Trophoblast cell (in vitro differentiated cells and primary cell): ENCODE data around the gene ANKRD1.

Source experiments
- DNase-seq, 2 donors: peaks; one replicate each; pipeline ENCODE4 v3.0.0-alpha.2; 2016
- H2AFZ ChIP-seq: 2 replicates; pipeline ENCODE4 v1.6.1; 2013; ENCODE audit warnings: low read length, moderate library complexity, mild to moderate bottlenecking; ENCODE audit not compliant: insufficient read depth, poor library complexity
- H2AK5ac ChIP-seq: 2 replicates; pipeline ENCODE4 v1.6.1; 2013; ENCODE audit warnings: mild to moderate bottlenecking, low read length
- H2BK120ac ChIP-seq: 2 replicates; pipeline ENCODE4 v1.6.1; 2013; ENCODE audit warnings: low read length, mild to moderate bottlenecking, moderate library complexity; ENCODE audit not compliant: insufficient read depth, poor library complexity
- H2BK12ac ChIP-seq: 2 replicates; pipeline ENCODE4 v1.6.1; 2013; ENCODE audit warnings: mild to moderate bottlenecking, low read length, moderate library complexity
- H2BK5ac ChIP-seq: 2 replicates; pipeline ENCODE4 v1.6.1; 2013; ENCODE audit warnings: low read length, low read depth, moderate library complexity, mild to moderate bottlenecking; ENCODE audit not compliant: poor library complexity
- H3K14ac ChIP-seq: 2 replicates; pipeline ENCODE4 v1.6.1; 2013; ENCODE audit warnings: mild to moderate bottlenecking, low read length
- H3K18ac ChIP-seq: 2 replicates; pipeline ENCODE4 v1.6.1; 2013; ENCODE audit warnings: mild to moderate bottlenecking, low read length
- H3K23ac ChIP-seq: 2 replicates; pipeline ENCODE4 v1.6.1; 2013; ENCODE audit warnings: low read length
- H3K27ac ChIP-seq: 2 replicates; pipeline ENCODE4 v1.5.1; 2013; ENCODE audit warnings: low read depth, mild to moderate bottlenecking, inconsistent platforms, low read length, moderate library complexity
- H3K27me3 ChIP-seq: 2 replicates; pipeline ENCODE4 v1.6.1; 2013; ENCODE audit warnings: inconsistent platforms, mild to moderate bottlenecking, low read length, moderate library complexity; ENCODE audit not compliant: insufficient read depth
- H3K36me3 ChIP-seq, 2 experiments: 1 replicate in 1 of 2; 2 replicates in 1 of 2; pipeline ENCODE4 v1.6.1; 2013; ENCODE audit warnings: low read length in 2 of 2, mild to moderate bottlenecking in 2 of 2, moderate library complexity in 1 of 2; ENCODE audit not compliant: insufficient read depth in 2 of 2, control insufficient read depth in 1 of 2
- H3K4ac ChIP-seq: 2 replicates; pipeline ENCODE4 v1.6.1; 2013; ENCODE audit warnings: low read depth, mild to moderate bottlenecking, low read length, moderate library complexity
- H3K4me1 ChIP-seq, 2 experiments: 1 replicate in 1 of 2; 2 replicates in 1 of 2; pipeline ENCODE4 v1.6.1; 2013; ENCODE audit warnings: low read length in 2 of 2, mild to moderate bottlenecking in 2 of 2, moderate library complexity in 1 of 2; ENCODE audit not compliant: insufficient read depth in 2 of 2, control insufficient read depth in 1 of 2
- H3K4me2 ChIP-seq: 2 replicates; pipeline ENCODE4 v1.6.1; 2013; ENCODE audit warnings: inconsistent platforms, mild to moderate bottlenecking, low read length, moderate library complexity
- H3K4me3 ChIP-seq: 2 replicates; pipeline ENCODE4 v1.5.1; 2013; ENCODE audit warnings: mild to moderate bottlenecking, low read depth, low read length, inconsistent platforms
- H3K79me1 ChIP-seq: one replicate; pipeline ENCODE4 v1.6.1; 2013; ENCODE audit warnings: low read length
- H3K79me2 ChIP-seq: 2 replicates; pipeline ENCODE4 v1.6.1; 2013; ENCODE audit warnings: low read length, mild to moderate bottlenecking; ENCODE audit not compliant: control insufficient read depth, insufficient read depth, poor library complexity
- H3K9ac ChIP-seq: 2 replicates; pipeline ENCODE4 v1.6.1; 2013; ENCODE audit warnings: mild to moderate bottlenecking, low read length
- H3K9me3 ChIP-seq: 2 replicates; pipeline ENCODE4 v1.6.1; 2013; ENCODE audit warnings: low read depth, mild to moderate bottlenecking, control low read depth, inconsistent platforms, low read length; ENCODE audit not compliant: insufficient read depth
- H4K12ac ChIP-seq: 2 replicates; pipeline ENCODE4 v1.6.1; 2013; ENCODE audit warnings: low read depth, mild to moderate bottlenecking, low read length, moderate library complexity
- H4K8ac ChIP-seq: 2 replicates; pipeline ENCODE4 v1.6.1; 2013; ENCODE audit warnings: low read depth, mild to moderate bottlenecking, low read length, moderate library complexity
- H4K91ac ChIP-seq: one replicate; pipeline ENCODE4 v1.6.1; 2013; ENCODE audit warnings: low read depth, mild to moderate bottlenecking, low read length, moderate library complexity
- WGBS: extraction: QIAGEN DNeasy Blood & Tissue Kit; methylation state at CpG from one replicate; pipeline ENCODE4 v1.1.7; 2013; ENCODE audit warnings: missing lambda C conversion rate; ENCODE audit not compliant: insufficient read length, insufficient coverage; ENCODE audit errors: extremely low coverage; 5-methylcytosine and 5-hydroxymethylcytosine counted together

Gene ANKRD1

DNA sequence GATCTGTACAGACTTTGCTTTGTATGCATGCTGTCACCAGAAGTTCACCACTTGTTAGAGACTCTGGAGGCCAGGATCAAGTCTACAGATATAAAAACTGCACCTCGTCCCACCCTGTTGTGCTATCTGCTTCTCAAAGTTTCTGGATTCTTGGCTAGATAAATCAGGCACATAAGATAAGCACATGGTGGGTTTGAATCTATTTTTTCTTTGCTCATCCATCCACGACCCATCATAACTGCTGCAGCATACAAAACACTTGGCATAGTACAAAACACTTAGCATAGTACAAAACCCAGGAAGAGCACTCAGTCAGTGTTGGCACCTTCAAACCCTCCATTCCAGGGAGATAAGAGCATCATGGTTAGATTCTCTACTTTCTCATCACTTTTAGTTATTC, 42.4 kb upstream of the ANKRD1 start:
- Histone ChIP-seq H3K4me2 (no peak overlapping the region), H3K79me1 (peaks cover 4% of the 10 kb centered on the region), H3K27me3 (no peaks in the 10 kb centered on the region), H3K18ac (no peak overlapping the region), H3K4me1 (peaks cover 5 to 9% of the 10 kb centered on the region in 2 experiments), H2AFZ (no peak overlapping the region), H2BK120ac (no peak overlapping the region), H3K4me3 (no peak overlapping the region), H3K9me3 (no peaks in the 10 kb centered on the region), H4K12ac (no peak overlapping the region), H2BK5ac (no peak overlapping the region), H3K23ac (no peak overlapping the region), H2AK5ac (no peak overlapping the region), H3K27ac (no peak overlapping the region), H3K79me2 (no peaks in the 10 kb centered on the region), H3K14ac (no peak overlapping the region), H3K36me3 (no peaks in the 10 kb centered on the region), H4K8ac (no peak overlapping the region), H3K4ac (no peak overlapping the region), H3K9ac (no peak overlapping the region), H4K91ac (no peak overlapping the region), H2BK12ac (no peak overlapping the region)
- DNase-seq = no peak
- no CpG with 5 or more reads among the region's 2 CpGs for WGBS

DNA sequence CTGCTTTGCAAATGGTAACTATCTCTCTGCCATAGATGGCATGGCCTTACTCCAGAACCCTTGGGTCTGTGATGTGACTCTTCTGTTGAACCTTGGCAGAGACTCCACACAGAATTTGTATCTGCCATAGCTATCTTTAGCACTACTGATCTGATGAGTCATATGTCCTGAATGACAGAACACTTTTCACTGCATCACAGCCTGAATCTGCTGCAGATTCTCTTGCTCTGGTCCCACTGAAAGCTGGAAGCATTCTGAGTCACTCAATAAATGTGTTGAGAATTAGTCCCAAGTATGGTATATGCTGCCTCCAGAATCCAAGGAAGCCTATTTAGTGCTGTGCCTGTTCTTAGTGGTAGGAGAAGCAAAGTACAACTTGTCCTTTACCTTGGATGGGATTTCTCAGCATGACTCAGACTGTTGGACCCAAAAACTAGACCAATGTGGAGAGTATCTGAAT, 39.5 kb upstream of the ANKRD1 start:
- no peaks in the 10 kb centered on the region for H3K36me3 ChIP-seq
- H3K18ac ChIP-seq = no peak overlapping the region
- no peak overlapping the region for H4K12ac ChIP-seq
- peak overlapping the region; percentile 41 for H2BK12ac ChIP-seq
- no peak overlapping the region for H3K23ac ChIP-seq
- peaks cover under 1% of the 10 kb centered on the region for H3K9me3 ChIP-seq
- no peak overlapping the region for H2AFZ ChIP-seq
- no peak overlapping the region for H3K4me3 ChIP-seq
- H3K4ac ChIP-seq = no peak overlapping the region
- H3K4me1 ChIP-seq = peaks cover 5 to 9% of the 10 kb centered on the region in 2 experiments
- H2BK5ac ChIP-seq = no peak overlapping the region
- no peaks in the 10 kb centered on the region for H3K79me2 ChIP-seq
- no peak overlapping the region for H4K8ac ChIP-seq
- H3K4me2 ChIP-seq = peak overlapping the region; percentile 15
- no peak overlapping the region for H4K91ac ChIP-seq
- DNase-seq = peak; percentile 73 to 89
- no peak overlapping the region for H2AK5ac ChIP-seq
- peak overlapping the region; percentile 56 for H3K27ac ChIP-seq
- H3K27me3 ChIP-seq = no peaks in the 10 kb centered on the region
- H3K9ac ChIP-seq = no peak overlapping the region
- H3K14ac ChIP-seq = no peak overlapping the region
- H2BK120ac ChIP-seq = no peak overlapping the region
- H3K79me1 ChIP-seq = peaks cover 4% of the 10 kb centered on the region

DNA sequence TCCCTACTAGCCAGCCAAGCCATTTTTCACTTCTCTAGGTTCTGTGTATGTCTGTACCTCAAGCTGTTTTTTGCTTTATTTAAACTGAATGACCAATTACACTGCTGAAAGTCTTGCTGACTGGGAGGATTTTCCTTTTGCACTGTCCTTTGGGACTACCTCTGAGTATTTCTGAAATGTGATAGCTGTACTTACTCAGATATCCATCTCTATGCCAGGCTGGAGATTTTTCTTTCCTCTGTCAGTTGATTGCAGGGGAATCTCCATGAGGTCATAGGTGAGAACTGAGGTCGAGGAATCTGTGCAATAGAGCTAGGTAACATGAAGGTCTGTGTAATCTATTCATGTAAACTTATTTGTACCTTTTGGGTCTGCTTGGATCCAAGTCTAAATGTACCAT, 38.9 kb upstream of the ANKRD1 start:
- Histone ChIP-seq H4K8ac (no peak overlapping the region), H3K27ac (peak overlapping the region; percentile 49), H4K12ac (no peak overlapping the region), H2BK5ac (no peak overlapping the region), H3K14ac (no peak overlapping the region), H3K9me3 (peaks cover 3% of the 10 kb centered on the region), H2AK5ac (no peak overlapping the region), H3K9ac (no peak overlapping the region), H3K79me2 (no peaks in the 10 kb centered on the region), H3K4ac (no peak overlapping the region), H3K36me3 (no peaks in the 10 kb centered on the region), H3K4me1 (peaks cover 5 to 9% of the 10 kb centered on the region in 2 experiments), H2AFZ (no peak overlapping the region), H3K4me3 (no peak overlapping the region), H3K79me1 (peaks cover 4% of the 10 kb centered on the region), H3K23ac (no peak overlapping the region), H2BK12ac (no peak overlapping the region), H2BK120ac (no peak overlapping the region), H3K18ac (no peak overlapping the region), H3K4me2 (peak overlapping the region; percentile 15), H4K91ac (no peak overlapping the region), H3K27me3 (no peaks in the 10 kb centered on the region)
- WGBS = no CpG with 5 or more reads among the region's 1 CpG
- peak; percentile 66 to 85 for DNase-seq

DNA sequence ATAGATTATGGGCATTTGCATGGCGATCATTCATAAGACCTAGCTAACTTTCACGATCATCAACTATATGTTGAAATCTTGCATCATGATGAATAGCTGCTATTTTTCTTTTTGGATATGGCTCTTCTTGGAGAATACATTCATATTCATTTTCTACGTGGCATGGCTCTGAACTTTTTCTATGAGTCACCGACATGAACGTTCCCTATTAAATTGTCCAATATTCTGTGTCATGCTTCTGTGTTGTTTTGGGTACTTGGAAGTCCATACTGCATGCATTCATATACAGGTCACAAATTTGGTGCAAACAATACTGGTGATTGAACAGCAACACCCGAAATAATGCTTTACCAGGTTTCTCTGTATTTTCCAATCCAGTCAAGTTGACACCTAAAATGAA, 37.9 kb upstream of the ANKRD1 start:
- Histone ChIP-seq H2AFZ (no peak overlapping the region), H3K9ac (no peak overlapping the region), H3K9me3 (peaks cover 7% of the 10 kb centered on the region), H3K27ac (no peak overlapping the region), H3K4me2 (no peak overlapping the region), H4K12ac (no peak overlapping the region), H3K23ac (no peak overlapping the region), H2BK5ac (no peak overlapping the region), H3K18ac (no peak overlapping the region), H3K27me3 (no peaks in the 10 kb centered on the region), H3K79me1 (peaks cover 4% of the 10 kb centered on the region), H3K4ac (no peak overlapping the region), H4K91ac (no peak overlapping the region), H3K79me2 (no peaks in the 10 kb centered on the region), H3K4me1 (peaks cover 5 to 9% of the 10 kb centered on the region in 2 experiments), H2BK120ac (no peak overlapping the region), H2AK5ac (no peak overlapping the region), H4K8ac (no peak overlapping the region), H3K36me3 (no peaks in the 10 kb centered on the region), H3K4me3 (no peak overlapping the region), H3K14ac (no peak overlapping the region), H2BK12ac (no peak overlapping the region)
- no CpG with 5 or more reads among the region's 6 CpGs for WGBS
- DNase-seq = no peak
